Bone marrow (tissue), 2 donors: ENCODE results near the gene GIMAP2.

ENCODE experiments used
- DNase-seq, 2 donors: peaks; one replicate each; lab custom pipeline; 2025; lab: John Stamatoyannopoulos, UW

The GIMAP2 gene

GRCh38 chr7:150733482-150734095, 48.1 kb downstream of the GIMAP2 start:
- no peak for DNase-seq

- no peak for DNase-seq
Measured at GRCh38 chr7:150734254-150734653, 48.7 kb downstream of the GIMAP2 start.

DNA sequence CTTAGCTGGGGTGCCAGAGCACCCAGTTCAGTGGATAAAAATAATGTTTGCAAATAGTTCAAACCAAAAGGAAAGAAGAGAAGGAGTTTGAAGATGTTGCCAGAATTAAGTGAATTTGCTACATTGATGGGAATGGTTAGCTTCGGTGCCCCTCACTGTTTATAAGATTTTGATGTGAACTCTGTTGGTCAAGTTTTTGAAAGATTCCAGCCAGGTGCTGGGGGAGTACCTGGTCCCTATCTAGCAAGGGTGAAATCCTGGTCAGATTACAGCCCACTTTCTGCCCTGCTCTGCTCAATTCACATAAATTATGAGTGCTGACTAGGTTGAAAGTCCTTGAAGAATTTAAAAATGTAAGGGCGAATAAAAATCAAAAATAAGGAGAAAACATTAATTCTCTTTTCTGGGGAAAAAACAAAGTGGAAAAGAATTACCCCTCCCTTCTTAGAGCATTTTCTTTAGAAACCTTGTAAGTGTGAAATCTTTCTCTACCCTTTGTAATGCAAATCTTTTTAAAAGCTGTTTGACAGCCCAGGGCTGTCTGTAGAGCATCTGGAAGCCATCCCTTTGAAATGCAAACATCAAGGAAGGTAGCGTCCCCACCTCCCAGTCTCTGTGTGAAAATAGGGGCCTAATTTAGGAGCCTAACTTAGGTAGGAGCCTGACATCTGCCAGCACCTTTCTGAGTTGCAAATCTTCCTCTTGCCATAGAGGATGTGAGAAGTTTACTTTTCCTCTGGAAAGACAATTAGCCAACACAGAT, 50.3 kb downstream of the GIMAP2 start:
- no peak for DNase-seq

DNA sequence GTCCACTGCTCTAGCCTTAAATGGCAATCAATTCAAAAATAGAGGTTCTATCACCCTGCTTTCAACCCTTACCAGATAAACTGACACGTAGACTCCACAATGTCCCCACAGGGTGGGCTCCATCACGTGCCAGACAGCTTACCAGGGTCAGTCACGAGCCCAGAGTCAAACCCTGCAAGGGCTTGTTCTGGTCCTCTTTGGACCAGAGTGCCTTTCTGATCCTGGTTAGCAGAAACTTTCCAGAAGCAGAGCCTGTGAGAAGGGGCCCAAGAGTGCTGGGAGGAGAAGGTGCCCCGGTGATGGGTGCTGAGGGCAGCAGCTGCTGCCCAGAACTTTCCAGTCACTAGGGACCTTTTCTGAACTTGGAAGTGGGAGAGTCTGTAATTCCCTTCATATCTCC, 51.4 kb downstream of the GIMAP2 start:
- no peak for DNase-seq

DNA sequence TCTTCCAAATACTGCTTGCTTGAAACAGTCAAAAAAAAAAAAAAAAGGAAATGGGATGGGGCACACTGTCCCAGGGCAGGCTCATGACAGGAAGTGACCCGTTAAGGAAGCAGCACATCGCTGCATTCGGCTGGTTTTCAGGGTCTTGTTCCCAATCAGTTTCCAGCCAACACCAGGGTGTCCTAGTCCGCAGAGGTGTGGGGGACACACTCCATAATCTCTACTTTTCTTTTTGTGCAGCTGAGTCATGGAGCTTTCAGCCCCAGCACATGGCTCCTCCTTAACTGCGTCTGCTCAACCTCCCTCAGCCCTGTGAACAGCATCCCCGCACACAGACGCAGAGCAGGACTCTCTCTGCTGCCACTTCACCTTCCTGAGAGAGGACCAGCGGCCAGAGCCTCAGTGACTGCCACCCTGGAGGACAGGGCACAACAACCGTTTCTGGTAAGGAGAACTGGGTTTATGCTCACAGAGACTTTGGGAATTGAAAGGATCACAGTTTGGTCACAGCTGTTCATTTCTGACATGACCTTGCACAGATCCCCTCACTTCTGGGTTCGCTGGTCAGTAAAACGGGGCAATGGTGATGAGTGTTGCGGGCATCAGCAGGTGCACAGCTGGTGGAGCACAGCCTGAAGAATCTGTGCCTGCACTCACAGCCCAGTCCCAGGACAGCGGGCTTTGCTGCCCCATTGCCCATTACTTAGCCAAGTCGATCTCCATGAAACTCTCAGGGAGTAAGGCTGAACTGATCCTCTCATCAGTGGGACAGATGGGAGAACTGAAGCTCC, 52.0 kb downstream of the GIMAP2 start, which contains the start of gene GIMAP5:
Gene GIMAP5 (plus strand): TSS at position 154 of the 791 bp plus-strand sequence. CDS start 3,467 bp downstream, outside the sequence.
- DNase-seq: no peak

DNA sequence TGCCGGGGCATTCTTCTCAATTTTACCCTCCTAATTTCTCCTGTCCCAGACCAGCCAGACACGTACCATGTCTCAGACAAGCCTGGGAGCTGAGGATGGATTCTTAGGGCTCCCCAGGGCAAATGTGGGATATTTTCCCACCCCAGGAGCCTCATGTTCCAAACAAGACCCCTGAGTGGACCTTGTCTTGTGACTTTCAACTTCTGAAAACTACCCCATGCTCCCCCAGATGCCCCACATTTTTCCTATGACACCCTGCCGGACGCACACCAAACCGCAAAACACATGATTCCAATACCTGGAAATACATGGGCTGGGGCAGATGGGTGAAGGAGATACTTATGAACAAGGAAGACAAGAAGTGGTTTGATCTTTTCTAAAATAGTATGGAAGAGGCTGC, 52.6 kb downstream of the GIMAP2 start:
- no peak for DNase-seq

GRCh38 chr7:150738591-150739001, 53.1 kb downstream of the GIMAP2 start:
- DNase-seq: no peak

GRCh38 chr7:150739033-150739432, 53.5 kb downstream of the GIMAP2 start:
- DNase-seq: no peak

DNA sequence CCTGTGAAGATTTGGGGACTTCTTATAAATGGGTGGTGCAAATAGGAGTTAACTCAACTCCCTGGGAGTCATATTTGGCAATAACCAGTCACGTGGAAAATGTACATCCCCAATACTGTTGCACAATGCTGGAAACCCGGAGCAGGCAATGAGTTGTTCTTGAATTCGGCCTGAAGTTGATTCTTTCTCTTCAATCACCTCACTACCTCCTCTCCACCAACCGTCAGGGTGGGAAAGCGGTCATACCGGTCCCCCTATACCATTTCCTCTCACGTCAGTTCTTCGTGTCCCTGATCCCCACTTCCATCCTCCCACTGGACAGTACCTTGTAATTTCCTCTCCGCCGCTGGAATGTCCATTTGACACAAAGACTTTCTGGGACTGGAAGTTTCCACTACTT, 54.5 kb downstream of the GIMAP2 start:
- no peak for DNase-seq

DNA sequence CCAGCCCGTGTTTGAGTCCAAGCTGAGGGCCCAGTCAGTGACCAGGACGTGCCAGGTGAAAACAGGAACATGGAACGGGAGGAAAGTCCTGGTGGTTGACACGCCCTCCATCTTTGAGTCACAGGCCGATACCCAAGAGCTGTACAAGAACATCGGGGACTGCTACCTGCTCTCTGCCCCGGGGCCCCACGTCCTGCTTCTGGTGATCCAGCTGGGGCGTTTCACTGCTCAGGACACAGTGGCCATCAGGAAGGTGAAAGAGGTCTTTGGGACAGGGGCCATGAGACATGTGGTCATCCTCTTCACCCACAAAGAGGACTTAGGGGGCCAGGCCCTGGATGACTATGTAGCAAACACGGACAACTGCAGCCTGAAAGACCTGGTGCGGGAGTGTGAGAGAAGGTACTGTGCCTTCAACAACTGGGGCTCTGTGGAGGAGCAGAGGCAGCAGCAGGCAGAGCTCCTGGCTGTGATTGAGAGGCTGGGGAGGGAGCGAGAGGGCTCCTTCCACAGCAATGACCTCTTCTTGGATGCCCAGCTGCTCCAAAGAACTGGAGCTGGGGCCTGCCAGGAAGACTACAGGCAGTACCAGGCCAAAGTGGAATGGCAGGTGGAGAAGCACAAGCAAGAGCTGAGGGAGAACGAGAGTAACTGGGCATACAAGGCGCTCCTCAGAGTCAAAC, 56.9 kb downstream of the GIMAP2 start:
- no peak for DNase-seq
